GM19397 (cell line): Measurements from ENCODE around the gene CDC42BPB.

ENCODE experiments used
- ATAC-seq: cut with Tn5 transposase; IDR thresholded peaks from one replicate; pipeline ENCODE4 v1.9.1; 2021; ENCODE audit warnings: mild to moderate bottlenecking, moderate library complexity; ENCODE audit not compliant: unreplicated experiment

CDC42BPB gene, protein sequence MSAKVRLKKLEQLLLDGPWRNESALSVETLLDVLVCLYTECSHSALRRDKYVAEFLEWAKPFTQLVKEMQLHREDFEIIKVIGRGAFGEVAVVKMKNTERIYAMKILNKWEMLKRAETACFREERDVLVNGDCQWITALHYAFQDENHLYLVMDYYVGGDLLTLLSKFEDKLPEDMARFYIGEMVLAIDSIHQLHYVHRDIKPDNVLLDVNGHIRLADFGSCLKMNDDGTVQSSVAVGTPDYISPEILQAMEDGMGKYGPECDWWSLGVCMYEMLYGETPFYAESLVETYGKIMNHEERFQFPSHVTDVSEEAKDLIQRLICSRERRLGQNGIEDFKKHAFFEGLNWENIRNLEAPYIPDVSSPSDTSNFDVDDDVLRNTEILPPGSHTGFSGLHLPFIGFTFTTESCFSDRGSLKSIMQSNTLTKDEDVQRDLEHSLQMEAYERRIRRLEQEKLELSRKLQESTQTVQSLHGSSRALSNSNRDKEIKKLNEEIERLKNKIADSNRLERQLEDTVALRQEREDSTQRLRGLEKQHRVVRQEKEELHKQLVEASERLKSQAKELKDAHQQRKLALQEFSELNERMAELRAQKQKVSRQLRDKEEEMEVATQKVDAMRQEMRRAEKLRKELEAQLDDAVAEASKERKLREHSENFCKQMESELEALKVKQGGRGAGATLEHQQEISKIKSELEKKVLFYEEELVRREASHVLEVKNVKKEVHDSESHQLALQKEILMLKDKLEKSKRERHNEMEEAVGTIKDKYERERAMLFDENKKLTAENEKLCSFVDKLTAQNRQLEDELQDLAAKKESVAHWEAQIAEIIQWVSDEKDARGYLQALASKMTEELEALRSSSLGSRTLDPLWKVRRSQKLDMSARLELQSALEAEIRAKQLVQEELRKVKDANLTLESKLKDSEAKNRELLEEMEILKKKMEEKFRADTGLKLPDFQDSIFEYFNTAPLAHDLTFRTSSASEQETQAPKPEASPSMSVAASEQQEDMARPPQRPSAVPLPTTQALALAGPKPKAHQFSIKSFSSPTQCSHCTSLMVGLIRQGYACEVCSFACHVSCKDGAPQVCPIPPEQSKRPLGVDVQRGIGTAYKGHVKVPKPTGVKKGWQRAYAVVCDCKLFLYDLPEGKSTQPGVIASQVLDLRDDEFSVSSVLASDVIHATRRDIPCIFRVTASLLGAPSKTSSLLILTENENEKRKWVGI (N-terminal part only)

GRCh38 chr14:103057372-103058163 is at the start of gene CDC42BPB:
CDC42BPB (minus strand) TSS chr14:103057549; CDS start chr14:103057173, 376 bp downstream.
- peak; percentile 81 for ATAC-seq

DNA sequence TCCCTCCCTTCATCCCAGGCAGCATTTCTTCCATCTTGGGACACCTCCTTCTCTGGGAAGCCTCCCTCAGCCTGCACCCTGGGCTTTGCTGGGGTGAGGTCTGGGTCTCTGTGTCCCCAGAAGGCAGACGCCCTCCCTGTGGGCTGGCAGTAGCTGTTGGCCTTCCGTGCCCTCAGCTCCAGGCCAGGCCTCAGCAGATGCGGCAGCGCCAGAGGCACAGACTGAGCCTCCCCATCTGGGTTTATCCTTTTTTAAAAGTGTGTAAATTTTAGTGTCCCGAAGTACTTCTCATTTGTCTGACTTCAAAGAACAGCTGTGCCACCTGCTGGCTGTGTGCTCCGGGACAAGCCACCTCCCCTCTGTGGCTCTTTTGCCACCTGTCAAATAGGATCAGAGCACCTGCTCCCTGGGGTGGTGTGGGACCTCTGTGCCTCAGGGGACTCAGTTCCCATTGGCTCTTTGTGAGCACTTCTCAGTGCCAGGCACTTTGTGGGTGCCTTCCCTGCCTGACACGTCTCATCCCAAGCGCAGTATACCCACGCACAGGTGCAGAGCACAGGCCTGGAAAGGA is 48.3 kb upstream of the CDC42BPB start:
- ATAC-seq, result no peak

- ATAC-seq, result no peak
Measured at GRCh38 chr14:103104654-103105452, 47.5 kb upstream of the CDC42BPB start.

GRCh38 chr14:103104389-103104653 is 47.0 kb upstream of the CDC42BPB start:
- ATAC-seq, result no peak

DNA sequence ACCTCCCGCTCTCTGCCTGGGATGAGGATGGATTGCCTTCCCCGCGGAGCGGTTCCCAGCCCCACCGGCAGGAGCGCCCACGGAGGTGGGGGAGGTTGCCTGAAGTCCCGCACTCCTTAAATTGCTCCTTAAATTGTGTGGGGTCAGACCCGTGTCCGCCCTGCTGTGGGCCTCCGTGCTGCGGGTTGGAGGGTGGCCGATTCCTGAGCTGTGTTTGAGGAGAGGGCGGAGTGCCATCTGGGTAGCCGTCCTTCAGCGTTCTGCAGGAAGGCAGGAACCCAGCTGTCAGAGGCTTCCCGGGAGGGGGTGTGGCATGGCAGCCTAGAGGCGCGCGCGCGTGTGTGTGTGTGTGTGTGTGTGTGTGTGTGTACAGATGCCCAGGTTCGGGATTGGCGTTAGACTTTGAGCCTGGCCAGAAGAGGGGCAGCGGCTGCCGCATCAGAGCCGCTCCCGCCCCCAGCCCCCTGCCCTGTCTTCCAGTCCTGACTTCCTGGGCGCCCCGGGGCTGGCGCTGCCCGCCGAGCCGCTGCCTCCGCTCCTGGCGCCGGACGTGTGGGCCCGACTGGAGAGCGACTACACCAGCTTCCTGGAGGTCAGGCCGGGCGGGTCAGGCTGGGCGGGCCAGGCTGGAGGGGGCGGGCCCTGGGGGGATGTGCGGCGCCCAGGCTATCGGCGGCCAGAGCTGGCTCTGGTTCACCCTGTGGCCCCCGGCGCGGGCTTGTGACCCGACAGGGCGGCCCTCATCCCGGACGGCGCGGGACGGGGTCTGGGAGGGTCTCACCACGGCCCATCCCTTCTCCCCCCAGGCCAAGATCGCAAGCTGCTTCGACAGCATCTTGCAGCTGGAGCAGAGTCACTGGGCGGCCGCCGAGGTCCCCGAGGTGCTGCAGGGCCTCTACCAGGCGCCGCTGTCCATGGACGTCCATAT is 46.4 kb upstream of the CDC42BPB start:
- no peak for ATAC-seq

DNA sequence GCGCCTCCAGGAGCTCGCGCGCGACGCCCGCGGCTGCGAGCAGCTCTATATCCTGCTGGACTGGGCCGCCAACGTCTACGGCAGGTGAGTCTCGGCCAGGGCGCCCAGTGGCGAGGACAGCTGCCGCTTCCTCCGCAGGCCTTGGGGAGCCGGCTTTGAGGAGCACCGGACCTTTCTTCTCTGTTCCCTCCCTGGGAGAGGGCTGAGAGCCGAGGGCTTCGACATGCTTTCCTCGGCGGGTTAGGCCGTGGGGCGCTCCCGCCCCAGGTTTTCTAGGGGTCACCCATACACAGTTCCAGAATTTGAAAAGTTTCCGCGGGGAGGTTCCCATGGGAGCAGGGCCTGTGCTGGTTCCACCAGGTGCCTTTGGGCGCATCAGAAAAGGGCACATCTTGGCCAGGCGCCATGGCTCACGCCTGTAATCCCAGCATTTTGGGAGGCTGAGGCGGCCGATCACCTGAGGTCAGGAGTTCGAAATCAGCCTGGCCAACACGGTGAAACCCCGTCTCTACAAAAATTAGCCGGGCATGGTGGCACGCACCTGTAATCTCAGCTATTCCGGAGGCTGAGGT is 45.4 kb upstream of the CDC42BPB start:
- no peak for ATAC-seq

- ATAC-seq, result no peak
Measured at GRCh38 chr14:103101963-103102688, 44.8 kb upstream of the CDC42BPB start.

GRCh38 chr14:103101257-103101962 is 44.1 kb upstream of the CDC42BPB start:
- ATAC-seq, result no peak

- ATAC-seq, result no peak
Measured at GRCh38 chr14:103100281-103101121, 43.2 kb upstream of the CDC42BPB start.

- ATAC-seq, result no peak
Measured at GRCh38 chr14:103099733-103100280, 42.5 kb upstream of the CDC42BPB start.

GRCh38 chr14:103099081-103099732 is 41.9 kb upstream of the CDC42BPB start:
- no peak for ATAC-seq

GRCh38 chr14:103097994-103098957 is 40.9 kb upstream of the CDC42BPB start:
- ATAC-seq, result no peak

GRCh38 chr14:103097244-103097993 is 40.1 kb upstream of the CDC42BPB start:
- no peak for ATAC-seq
